Stimulated activated CD8-positive, alpha-beta memory T cell treated with anti-CD3 and anti-CD28 coated beads, Interleukin-4, amount 100 ng/mL, for 48 hours (primary cell): ENCODE data around the gene PLCB1.

ENCODE experiments used
- DNase-seq: peaks from one replicate; pipeline ENCODE4 v3.0.0-alpha.2; 2020

PLCB1 gene

DNA sequence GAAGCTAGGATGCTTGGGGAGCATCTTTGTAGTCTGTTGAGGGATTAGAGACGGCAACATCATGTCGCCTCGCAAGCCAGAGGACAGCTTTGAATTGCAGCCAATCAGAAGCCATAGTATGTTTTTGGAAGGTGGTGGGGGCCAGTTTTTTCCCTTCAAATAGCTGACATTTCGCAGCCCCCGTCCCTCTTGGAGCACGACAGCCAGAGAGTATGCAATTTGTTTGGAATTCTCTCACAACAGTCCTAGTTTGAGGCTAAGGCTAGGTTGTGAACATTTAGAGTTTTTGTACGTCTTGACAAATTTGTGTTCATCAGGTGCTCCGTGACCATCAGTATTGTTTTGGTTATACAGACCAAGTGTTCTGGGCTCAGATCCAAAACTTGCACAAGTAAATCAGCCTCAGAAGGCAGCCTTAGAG, 83.3 kb downstream of the PLCB1 start:
- no peak for DNase-seq

DNA sequence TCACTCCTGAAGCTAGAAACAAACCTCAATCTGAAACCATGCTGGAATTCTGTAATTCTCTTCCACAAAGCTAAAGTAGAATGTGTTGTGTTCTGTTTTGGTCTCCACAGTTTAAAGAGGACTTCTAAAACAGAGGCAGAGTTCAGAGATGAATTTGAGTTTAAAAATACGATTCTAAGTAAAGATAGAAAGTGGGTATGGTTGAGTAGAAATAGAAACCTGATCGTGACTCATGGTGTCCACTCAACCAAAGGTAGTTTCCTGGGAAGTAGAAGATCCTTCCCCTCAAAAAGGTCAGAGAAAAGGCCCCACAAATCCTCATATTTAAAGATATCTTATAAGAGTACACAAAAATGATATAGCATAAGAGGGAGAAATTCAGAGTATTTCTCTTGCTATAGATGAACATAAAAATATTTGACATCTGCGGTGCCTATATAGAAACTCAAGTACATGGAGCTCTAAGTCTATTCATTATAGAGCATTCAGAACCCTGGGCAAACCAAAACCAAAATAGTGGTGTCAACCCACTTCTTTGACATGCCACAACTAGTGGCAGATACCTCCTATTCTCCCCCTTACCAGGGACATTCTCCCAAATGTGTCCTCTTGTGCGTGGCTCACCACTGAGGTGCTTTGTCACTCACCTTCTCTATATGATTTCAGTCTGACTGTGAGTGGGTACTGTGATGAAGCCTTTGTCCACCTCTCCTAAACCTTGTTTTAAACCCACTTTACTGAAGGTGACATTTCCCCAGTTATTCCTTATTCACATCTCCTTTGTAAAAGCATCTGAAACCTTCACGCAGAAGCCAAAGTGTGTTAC, 84.5 kb downstream of the PLCB1 start:
- no peak for DNase-seq

DNA sequence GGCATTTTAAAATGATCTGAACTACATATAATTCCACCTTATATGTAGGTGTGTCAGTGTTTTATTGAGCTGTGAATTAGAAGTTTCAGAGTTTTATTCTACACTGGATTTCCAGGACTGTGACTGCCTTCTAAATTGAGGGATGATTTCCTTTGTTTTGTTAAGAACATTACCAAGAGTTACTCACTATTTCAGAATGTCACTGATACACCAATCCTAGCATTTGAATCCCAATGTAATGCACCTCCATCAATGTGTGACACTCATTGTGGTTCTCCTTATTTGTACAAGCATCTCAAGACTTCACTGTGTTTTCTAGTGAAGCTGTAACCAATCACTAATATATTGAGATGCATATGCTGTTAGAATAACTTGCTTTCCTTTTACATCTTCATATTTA, 86.8 kb downstream of the PLCB1 start:
- no peak for DNase-seq

DNA sequence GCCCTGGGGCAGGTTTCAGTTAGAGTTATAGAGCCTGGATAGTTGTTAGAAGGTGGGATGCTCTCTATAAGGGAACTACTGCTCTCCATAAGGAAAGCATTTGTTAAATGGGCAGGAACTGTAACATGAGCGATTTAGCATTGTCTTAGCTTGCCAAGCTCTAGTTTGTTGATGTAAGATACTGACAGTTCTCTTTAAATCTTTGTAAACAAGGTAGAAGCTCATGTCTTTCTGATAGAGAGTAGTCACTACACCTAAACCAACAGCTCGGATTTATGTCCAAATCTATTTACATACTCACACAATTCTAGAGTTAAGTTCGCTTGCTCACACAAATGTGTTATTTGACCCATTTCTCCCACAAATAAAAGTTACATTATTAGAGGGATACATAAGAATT, 87.3 kb downstream of the PLCB1 start:
- no peak for DNase-seq

DNA sequence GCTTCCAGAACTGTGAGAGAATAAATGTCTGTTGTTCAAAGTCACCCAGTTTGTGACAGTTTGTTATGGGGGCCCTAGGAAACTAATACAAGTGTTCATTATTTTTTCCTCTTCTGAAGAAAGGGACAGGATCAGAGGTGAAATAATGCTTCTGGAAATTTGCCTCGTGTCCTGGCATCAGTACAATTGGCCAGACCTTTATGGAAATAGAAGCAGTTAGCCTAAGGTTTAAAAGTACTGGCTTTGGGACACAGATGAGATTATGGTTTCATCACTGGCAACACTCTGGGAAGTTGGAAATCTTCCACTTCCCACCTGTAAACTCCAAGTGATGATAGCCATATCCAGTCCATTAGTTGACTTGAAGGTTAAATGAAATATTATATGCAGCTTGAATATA, 88.7 kb downstream of the PLCB1 start:
- no peak for DNase-seq

DNA sequence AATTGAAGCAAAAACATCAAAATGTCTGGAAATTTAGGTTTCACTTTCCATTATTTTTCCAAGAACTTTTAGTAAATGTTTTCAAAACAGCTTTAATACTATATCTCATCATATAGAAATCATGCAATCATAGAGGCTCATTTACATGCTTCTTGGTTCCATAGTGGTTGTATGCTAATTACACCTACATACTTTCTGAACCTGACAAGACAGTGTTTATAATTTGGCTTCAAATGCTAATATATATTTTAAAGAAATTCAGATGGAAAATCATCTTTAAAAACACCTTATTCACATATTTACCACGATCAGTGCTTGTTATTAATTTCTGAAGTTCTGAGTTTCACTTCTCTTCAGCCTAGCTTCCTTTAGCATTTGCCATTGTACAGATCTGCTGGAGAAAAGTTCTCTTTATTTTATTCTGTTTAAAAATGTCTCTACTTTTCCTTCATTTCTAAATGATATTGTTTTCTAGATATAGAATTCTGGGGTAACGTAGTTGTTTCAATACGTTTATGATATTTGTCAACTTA, 89.9 kb downstream of the PLCB1 start:
- DNase-seq: no peak

DNA sequence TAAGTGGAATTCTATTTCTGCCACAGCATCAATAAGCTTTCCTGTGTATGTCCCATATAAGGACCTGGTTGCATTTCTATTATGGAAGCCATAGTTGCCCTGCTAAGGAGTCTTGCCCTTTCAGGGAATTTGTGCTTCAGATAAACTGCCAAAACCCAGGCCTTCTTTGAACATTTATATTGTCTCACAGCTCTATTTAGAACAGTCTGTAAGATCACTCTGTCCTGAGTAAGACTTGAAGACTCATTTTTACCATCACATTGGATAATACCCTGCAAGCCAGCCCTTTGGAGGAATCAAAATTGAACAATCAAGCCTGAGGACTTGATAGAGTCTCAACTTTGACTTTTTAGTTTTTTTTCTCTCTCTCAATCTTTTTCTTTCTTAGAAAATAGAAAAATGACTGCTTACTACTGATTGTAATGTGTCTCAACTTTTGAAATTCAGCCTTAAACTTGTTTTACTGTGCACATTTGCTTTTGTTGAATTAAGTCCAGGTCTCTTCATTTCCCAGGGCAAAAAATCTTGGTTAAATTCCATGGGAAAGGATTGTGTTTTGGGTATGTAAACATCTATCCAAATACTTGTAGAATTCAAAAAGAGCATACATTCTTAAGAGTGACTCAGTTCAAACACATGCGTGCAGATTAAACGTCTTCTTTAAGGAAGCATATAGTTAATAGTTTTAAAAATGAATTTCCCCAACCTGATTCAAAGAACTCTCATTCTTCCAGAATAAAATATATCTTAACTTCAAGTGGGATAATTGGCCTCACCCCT, 91.2 kb downstream of the PLCB1 start:
- DNase-seq: no peak

DNA sequence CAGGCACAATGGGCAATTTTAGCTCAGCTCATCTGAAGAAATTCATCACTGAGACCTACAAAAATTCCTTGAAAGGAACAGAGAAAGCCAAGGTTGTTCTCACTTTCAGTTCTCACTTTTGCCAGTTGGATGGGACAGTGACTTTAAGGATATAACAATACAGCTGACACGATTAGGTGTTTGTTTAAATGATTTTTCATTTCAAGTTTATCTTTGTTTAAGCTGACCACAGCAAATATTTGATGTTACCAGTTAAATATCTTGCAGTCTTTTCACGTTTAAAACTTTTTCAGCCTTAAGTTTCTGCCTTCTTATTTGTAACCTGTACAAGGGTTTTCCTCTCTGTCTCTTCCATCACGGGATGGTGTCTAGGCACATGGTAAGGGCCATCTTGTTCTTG, 93.6 kb downstream of the PLCB1 start:
- DNase-seq: no peak

DNA sequence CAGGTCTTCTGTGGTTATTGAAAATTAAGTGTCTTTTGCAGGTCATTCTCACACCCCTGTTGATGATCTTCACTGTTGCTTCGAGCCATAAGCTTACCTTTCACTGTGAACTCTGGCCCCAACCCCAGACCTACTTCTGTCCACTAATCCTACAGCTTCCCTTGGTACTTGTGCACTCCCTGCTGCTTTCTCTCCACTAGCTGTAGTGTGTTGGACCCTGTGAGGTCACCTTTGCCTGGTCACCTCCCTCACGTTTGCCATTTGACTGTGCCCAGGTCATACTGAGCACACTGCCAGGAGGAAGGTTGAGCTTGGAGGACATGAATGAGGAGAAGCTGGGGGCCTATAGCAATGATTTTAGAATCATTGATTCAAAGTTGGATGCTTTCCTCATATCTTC, 94.0 kb downstream of the PLCB1 start:
- DNase-seq: no peak

DNA sequence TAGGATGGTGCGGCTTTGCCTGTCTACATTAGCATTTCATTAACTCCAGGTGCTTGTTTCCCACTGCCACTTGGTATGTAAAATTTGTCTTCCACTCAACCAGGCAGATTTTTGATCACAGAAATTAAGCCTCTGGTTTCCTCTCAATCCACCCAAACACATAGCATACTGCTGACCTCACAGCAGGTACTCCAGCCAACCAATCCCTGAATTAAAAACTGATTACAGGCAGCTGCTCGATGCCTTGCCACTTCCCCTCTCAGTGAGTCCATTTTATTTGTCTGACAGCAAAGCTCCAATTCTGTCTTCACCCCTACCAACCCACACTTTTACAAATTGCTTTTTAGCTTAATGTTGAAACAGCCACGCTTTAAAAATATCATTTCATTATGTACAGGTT, 95.2 kb downstream of the PLCB1 start:
- no peak for DNase-seq

DNA sequence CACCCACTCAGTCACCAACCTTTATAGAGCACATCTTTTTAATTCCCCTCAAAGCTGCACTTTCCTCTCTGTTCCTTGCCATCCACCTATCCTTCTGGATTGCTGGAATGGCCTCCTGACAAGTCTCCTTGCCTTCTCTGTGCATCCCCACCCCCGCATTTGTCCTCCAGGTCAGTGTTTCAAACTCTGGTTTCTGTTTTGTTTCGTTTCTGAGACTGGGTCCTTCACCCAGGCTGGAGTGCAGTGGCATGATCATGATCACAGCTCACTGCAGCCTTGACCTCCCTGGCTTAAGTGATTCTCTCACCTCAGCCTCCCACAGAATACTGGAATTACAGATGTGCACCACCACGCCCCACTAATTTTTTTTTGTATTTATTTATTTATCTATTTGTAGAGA, 96.2 kb downstream of the PLCB1 start:
- no peak for DNase-seq

DNA sequence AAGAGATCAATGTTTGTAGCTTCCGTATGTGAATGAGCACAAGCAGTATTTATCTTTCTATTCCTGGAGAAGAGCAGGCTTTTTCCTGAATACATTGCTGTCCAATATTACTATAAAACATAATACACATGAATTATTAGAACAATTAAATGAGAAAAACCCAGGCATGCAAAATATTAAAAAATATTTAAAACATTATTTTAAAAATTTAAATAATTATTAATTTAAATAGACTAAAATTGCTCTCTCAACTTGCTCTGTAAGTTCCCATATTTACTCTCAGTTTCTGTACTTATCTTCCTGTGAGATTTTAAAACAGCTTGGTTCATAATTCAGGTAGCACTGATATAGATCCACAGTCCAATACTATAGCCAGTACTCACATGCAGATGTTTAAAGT, 97.0 kb downstream of the PLCB1 start:
- DNase-seq: no peak

DNA sequence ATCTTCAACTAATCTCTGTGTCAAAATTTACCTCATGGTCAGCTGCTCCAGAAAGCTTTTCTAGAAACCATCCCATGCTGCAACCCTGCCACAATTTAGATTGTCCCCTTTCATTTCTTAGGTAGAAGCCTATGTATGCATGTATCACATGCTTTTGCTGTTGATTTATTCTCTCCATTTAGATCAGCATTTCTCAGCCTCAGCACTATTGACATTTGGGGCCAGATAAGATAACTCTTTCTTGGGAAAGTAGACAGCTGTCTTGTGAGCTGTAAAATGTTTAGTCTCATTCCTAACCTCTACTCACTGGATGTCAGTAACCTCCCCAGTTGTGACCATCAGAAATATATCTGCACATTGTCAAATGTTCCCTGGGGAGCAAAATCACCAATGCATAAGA, 99.0 kb downstream of the PLCB1 start:
- DNase-seq: no peak

DNA sequence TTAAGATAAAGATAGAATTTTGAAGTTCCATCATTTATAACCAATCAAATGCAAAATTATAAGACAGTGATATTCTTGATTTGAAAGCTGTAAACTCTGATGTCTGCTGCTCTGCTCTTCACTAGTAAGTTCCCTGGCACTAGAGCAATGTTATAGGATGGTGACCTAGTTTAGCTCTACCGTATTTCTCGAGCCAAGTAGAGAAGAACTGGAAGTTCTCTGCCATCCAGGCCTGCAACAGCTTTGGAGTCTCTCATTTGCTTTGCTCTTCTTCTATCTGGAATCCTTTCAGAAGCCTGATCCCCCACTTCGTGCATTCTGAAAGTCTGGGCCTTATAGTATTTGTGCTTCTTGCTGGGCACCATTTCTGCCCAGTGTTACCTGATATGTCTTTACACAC, 100.3 kb downstream of the PLCB1 start:
- no peak for DNase-seq

DNA sequence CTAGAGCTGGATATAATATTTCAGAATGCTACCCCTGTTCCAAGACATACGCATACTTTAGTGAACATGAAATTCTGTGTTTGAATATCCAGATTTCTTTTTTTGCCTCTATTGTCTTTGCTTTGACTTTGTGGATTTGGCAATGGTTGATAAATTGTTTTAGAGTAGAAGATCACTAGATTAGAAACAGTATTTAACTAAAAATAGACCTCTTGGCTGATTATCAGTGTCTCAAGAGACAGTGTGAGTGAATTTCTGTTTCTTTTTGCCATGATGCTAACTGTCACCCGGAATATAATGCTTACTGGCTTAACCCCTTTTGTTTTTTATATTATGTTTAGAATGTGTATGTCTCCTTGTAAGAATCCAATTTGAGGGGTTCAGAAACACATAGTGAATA, 102.5 kb downstream of the PLCB1 start:
- no peak for DNase-seq

DNA sequence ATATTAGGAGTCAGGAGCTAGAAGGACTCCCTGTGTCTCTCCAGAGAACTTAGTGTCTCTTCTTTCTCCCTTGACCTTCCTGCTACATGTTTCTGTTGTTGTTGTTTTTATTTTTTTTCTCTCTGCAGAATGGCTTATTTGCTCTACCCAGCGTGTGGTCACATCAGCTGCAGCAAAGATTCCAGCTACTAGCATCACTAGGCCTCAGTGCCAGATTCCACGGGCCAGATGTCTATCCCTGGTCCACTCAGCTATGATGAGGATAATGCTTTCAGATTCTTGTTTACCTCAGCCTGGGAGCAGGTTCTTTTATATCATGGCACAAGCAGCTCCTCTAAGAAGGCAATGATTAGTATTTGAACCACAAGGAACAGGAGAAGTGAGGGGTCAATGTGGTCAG, 110.0 kb downstream of the PLCB1 start:
- DNase-seq: no peak

DNA sequence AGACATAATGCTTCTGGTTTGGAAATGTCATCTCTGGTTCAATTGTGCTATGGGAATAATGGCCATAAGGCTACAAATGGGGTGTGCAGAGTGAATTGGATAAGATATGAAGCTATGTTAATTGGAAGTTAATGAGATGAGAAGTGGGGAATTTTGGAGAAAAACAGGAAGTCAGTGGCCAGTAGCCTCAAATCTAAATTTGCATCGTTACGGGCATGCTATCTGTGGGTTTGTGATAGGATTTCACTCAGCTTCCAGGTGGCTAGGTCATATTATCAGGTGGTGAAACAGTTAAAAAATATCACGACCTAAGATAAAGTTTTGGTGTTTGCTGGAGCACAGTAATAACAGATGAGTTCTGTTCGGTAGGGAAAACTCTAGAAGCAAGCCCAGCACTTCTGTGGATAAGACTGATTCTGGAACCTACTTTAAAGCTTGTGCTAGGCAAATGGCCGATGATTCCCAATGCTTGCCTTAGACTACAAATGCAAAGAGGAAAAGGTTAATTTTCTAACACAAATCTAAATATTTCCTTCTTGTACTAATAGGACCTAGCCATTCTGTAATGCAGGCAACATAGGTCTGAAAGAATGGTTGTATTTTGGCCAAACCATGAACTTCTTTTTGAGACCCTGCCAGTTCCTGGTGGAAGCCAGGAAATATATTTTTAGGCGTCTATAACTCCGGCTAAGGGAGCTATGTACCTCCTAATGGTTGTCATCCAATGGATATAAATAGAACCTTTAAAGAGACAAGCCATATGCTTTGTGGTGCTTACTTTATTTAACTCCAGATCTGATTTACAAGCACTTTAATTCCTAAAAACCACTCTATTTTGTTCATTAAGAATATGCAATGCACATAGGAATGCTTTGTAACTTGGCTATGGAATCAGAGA, 111.0 kb downstream of the PLCB1 start:
- no peak for DNase-seq

DNA sequence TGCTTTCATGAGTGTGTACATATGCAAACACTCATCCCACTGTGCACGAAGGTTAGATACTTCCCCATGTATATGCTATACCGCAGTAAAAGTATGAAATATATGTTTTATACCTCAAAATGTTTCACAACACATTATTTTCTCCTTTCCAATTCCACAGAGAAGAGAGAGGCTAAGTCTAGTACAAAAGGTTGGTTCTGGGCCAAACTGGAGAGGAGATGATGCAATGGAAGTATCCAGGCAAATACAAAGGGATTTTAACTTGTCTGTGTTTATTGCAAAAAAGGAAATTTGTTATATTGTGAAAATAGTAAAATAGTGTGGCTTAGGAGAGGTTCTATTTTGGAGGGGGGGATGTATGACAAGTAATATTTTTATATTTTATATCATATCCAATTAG, 112.6 kb downstream of the PLCB1 start:
- no peak for DNase-seq

DNA sequence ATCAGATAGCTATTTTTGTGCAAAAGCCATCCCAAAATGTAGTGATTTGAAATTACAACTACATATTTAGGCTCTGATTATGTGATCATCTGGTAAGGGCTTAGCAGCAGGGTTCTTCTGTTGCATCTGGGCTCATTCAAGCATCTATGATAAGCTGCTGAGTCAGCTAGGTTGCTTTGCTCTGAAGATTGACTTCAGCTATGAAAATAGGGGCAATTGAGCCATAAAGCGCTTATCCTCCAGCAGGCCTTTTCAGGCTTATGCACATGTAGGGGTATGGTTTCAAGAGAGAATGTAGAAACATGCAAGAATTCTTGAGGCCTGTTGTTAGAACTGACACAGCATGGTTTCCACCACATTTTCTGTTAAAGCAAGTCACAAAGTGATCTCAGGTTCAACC, 114.1 kb downstream of the PLCB1 start:
- no peak for DNase-seq

DNA sequence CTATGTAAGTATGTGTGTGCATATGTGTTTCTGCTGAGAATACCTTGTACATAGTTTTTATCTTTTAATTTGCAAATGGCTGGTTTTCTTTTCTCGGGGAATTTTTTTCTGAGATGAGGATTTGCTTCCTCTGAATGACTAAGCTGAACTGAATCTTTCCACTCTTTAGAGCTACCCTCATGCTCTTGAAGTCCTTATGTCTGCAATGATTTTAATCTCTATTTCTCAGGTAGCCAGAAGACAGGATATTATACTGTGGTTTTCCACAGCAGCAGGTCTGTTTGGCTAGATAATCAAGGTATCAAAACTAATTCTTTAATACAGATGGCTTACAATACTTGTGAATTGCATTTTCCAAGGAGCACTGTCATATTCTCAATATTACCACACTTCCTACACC, 114.7 kb downstream of the PLCB1 start:
- DNase-seq: no peak

DNA sequence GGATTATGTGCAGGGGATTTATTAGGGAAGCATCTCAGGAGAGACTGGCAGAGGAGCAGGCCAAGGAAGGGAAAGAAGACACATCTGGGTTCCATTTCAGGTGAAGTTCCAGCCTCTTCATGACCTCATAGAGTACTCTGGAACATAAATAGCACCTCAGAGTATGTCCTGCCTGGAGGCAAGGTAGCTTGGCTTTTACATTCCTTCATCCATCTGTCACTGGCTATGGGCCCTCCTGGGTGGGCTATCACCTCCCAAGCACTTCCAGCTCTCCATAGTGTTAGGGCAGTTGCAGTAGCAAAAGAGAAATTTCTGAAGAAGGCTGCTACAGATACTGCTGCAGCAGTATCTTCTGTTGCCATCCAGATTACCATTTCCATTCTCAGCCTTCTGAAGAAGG, 116.0 kb downstream of the PLCB1 start:
- DNase-seq: no peak

DNA sequence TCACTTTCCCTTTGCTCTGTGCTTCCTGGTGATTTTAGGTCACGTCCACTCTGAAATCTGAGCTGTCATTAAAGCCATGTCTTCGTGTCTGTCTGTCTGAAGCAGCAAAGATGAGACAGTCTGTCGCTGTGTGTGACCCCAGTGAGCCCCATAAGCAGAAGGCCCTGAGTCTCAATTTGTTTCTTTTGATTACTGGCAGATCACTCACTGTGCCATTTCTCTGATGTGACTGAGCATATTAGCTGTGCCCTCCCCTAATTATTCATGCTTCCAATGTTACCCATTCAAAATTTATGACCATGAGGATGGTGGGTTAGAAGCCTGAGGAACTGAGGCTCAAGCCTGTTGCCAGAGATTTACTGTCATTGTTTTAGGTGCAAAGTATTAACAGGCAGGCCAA, 117.6 kb downstream of the PLCB1 start:
- no peak for DNase-seq

DNA sequence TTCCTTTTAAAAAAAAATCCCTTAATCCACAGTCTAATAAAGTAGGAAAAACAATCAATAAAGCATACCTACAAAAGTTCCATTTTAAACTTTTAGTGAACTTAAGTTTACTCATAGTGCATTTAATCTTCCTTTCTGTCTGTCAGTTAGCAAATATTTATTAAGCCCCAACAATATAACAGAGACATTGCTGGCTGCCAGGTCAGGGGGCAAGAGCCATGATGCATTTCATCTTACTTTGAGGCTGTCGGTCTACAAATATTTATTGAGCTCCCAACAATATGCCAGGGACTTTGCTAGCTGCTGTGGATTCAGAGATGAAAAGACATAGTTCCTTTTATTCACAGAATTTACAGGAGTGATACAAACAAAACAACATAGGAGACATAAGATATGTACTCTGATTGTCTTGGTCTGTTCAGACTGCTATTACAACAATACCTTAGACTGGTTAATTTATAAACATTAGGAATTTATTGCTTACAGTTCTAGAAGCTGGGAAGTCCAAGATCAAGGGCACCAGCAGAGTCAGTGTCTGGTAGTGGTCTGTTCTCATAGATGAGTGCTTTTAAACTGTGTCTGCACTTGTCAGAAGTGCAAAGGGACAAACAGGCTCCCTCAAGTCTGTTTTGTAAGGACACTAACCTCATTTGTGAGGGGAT, 118.6 kb downstream of the PLCB1 start:
- no peak for DNase-seq
